Amniotic stem cell (primary cell): ENCODE measurements around the gene KCNK16.
"Not testable (repeated sequence)": the region's sequence is repeated elsewhere in the genome, so short reads cannot be mapped to it uniquely, and the experiment has no call there.

Experiments
- DNase-seq: peaks from one replicate; lab custom pipeline; 2025; lab: John Stamatoyannopoulos, UW

KCNK16 gene

GRCh38 chr6:39309942-39310531 lies 12.5 kb downstream of the KCNK16 start:
- DNase-seq, result peak; percentile 22

- no peak for DNase-seq
Measured at GRCh38 chr6:39307462-39307861, 15.0 kb downstream of the KCNK16 start.

- DNase-seq, result no peak
Measured at GRCh38 chr6:39304951-39305350, 17.6 kb downstream of the KCNK16 start.

GRCh38 chr6:39303425-39304153 lies 18.9 kb downstream of the KCNK16 start:
- DNase-seq, result no peak

GRCh38 chr6:39302669-39303424 lies 19.7 kb downstream of the KCNK16 start:
- DNase-seq, result peak; percentile 18

- no peak for DNase-seq
Measured at GRCh38 chr6:39302011-39302410, 20.5 kb downstream of the KCNK16 start.

GRCh38 chr6:39301606-39302005 lies 20.9 kb downstream of the KCNK16 start:
- DNase-seq, result no peak

- DNase-seq, result no peak
Measured at GRCh38 chr6:39300739-39301138, 21.8 kb downstream of the KCNK16 start.

GRCh38 chr6:39298061-39298460 lies 24.4 kb downstream of the KCNK16 start:
- no peak for DNase-seq

- DNase-seq, result no peak
Measured at GRCh38 chr6:39296745-39297640, 25.5 kb downstream of the KCNK16 start.

- no peak for DNase-seq
Measured at GRCh38 chr6:39295611-39296011, 26.9 kb downstream of the KCNK16 start.

- no peak for DNase-seq
Measured at GRCh38 chr6:39294899-39295298, 27.6 kb downstream of the KCNK16 start.

- DNase-seq, result no peak
Measured at GRCh38 chr6:39294133-39294532, 28.4 kb downstream of the KCNK16 start.

GRCh38 chr6:39292637-39293036 lies 29.9 kb downstream of the KCNK16 start:
- DNase-seq, result no peak

- no peak for DNase-seq
Measured at GRCh38 chr6:39289490-39289889, 33.0 kb downstream of the KCNK16 start.

- DNase-seq, result no peak
Measured at GRCh38 chr6:39287601-39288000, 34.9 kb downstream of the KCNK16 start.

- DNase-seq, result not testable (repeated sequence)
Measured at GRCh38 chr6:39286596-39286995, 35.9 kb downstream of the KCNK16 start.

- DNase-seq, result no peak
Measured at GRCh38 chr6:39282774-39283173, 39.7 kb downstream of the KCNK16 start.

- DNase-seq, result no peak
Measured at GRCh38 chr6:39281312-39281980, 41.1 kb downstream of the KCNK16 start.

- DNase-seq, result no peak
Measured at GRCh38 chr6:39280247-39280731, 42.2 kb downstream of the KCNK16 start.

GRCh38 chr6:39279539-39279938 lies 43.0 kb downstream of the KCNK16 start:
- no peak for DNase-seq
